HG03442 (cell line): ENCODE data around the gene YPEL1.

Experiments used
- ATAC-seq: cut with Tn5 transposase; IDR thresholded peaks from one replicate; pipeline ENCODE4 v1.9.1; 2021; ENCODE audit warnings: mild to moderate bottlenecking, moderate library complexity; ENCODE audit not compliant: unreplicated experiment

Gene YPEL1

DNA sequence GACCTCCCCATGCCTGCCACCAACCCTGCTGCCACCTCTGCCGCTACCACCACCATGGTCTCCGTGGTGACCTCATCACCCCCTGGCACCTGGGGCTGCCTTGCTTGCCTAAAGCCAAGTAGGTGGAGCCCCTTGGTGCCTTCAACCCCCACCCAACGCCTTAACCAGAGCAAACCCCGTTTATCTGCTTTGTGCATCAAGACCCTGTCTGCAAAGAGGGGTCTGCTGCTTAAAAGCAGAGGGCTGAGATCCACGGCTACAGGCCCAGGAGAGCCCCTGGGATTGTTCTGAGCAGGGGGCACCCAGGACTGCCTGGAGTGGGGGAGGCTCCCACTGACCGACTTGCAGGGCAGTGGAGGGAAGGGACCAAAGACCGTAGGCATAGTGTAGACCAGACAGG, 74.7 kb downstream of the YPEL1 start:
- ATAC-seq, result no peak

DNA sequence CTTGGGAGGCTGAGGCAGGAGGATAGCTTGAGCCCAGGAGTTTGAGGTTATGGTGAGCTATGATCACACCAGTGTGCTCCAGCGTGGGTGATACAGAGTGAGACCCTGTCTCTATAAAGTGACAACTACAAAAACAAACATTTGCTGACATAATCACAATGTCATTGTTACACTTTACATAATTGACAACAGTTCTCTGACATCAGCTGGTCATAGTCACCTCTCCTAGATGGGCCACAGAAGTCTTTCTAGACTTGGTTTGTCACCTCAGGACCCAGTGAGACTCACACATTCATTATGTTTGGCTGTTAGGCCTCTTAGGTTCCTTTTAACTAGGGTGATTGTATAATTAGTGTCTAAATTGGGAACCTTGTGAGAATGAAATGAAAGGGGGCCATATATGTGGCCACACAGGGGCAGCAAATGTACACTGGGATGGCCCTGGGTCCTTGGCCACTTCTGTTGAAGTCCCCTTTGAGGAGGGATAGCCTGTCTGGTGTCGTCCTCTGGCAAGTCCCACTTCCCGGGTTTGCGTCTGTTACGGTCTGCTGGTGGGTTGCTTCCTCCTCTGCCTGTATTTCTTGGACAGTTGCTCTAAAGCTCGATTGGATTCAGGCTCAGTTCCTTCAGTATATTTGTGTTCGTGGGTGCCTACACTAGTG, 75.6 kb downstream of the YPEL1 start:
- ATAC-seq, result no peak

DNA sequence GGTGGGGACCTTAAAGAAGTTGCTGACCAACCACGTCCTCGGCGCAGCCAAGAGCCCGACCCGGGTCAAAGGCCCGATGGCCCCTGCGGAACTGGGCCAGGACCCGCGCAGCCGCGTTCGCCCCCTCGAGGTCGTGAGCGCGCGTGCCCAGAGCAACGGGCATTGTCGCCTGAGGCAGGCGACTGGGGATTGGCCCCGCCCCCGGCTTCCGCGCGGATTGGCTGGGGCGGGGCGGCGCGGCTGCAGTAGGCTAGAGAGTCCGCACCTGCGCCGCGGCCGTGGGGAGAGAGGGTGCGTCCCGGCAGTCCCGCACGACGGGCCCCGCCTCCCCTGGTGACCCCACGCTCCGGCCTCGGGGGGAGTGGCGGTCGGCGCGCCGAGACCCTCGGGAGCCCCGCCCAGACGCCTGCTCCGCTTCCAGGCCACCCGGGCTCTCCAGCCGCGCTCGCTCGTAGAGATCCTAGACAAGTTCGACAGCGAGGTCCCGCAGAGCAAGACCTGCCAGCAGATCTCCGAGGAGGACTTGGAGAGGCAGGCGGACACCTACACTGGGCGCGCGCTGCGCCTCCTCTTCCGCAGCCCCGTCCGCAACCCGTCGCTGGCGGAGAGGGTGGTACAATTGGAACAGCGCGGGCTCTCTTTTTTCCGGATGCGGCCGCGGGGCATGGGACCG, 78.1 kb downstream of the YPEL1 start:
- peak; percentile 68 for ATAC-seq

DNA sequence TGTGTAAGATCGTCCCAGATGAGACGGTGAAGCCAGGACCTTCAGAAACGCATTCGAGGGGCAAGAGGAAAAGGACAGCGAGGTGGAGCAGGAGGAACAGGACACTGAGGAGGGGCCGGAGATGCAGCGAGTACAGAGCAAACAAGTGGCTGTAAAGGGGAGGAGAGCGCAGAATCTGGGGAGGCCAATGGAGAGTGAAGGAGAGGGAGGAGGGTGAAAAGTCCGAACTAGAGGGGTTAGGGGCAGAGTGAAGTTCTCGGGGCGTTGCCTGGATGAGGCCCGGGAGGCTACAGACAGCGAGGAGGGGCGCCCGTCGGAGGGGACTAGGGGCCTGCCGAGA, 78.6 kb downstream of the YPEL1 start:
- ATAC-seq, result no peak

DNA sequence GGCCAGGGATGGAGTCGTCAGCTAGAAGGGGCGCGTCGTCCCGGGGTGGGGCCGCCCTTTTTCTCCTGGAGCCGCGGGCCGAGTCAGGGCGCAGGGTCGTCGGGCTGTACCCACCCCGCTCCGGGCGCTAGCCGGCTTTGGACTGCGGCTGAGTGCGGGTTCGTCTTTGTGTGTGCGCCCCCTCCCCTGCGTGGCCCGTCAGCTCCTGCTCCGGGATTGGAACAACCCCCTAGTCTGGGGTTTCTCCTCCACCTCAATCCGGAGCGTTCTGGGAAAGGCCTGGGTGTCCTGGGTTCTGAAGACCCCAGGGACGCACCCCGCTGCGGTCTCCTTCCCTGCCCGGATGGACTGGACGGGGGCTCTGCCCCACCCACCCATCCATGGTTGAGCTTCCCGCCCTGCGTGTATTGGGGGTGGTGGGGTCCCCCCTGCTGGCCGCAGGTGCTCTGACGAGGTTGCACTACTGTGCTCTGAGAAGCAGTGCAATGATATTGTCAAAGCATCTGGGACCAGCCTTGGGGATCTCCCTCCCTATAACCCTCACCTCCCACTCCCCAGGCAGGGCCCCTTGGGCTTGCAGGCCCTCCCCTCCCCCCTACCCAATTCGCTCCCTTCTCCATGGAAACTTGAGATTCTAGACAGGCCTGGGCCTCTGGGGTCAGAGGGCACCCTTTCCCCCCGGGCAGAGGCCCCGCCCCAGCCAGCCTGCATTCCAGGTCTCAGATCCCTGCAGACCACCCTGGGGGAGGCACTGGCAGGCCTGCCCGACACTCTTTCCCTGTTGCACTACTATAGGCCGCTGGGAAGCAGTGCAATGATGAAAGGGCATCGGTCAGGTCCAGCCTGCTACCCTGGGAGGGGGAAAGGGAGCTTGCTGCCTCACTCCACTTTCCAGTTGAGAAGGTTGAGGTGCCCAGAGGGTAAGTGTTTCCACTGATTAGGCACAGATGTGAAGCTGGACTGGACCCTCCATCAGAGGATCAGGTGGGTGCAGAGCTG, 82.7 kb downstream of the YPEL1 start:
- ATAC-seq, result no peak

DNA sequence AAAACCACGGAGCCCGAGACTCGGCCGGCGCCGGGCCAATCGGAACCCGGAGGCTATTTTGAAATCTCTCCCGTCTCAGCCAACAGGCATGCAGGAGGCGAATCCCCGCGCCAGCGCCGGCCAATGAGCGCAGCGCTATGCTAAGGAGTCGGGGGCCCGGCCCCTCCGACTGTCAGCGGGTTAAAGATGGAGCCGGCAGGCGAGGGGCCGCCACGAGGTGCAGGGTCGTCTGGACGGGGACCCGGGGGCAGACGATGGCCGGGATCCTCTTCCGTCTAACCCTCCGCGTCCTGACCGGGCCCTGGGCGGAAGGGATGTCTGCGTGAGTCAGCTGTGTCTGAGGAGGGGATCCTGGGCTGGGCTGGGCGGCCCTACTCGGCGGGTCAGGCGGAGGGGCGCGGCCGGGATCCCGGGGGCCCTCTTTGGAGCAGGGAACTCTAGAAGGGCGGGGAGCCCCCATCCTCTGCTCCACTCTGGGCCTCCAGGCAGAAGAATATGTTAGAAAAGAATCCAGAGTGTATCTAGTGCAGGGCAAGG, 83.5 kb downstream of the YPEL1 start:
- peak; percentile 73 for ATAC-seq

DNA sequence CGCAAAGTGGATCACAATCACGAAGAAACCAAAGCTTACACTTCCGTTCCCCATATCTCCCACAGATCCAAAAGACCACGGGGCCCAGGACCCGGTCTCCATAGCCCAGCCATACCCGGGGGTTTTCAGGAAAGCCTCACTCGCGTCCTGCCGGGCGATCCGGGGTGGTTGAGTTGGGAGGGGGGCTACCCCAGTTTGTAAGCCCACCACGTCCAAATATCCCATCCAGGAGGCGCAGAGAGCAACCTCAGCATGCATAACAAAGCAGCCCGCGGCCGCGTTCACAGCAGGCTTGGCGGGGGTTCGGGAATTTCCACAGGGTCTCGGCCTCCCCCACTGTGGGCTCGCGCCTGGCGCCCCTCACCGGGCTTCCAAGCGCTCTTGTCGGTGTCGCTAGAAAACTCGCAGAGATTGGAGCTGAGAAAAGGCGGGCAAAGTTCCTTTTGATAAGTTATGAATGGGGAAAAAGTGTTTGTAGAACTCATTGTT, 84.0 kb downstream of the YPEL1 start:
- ATAC-seq, result peak; percentile 27

DNA sequence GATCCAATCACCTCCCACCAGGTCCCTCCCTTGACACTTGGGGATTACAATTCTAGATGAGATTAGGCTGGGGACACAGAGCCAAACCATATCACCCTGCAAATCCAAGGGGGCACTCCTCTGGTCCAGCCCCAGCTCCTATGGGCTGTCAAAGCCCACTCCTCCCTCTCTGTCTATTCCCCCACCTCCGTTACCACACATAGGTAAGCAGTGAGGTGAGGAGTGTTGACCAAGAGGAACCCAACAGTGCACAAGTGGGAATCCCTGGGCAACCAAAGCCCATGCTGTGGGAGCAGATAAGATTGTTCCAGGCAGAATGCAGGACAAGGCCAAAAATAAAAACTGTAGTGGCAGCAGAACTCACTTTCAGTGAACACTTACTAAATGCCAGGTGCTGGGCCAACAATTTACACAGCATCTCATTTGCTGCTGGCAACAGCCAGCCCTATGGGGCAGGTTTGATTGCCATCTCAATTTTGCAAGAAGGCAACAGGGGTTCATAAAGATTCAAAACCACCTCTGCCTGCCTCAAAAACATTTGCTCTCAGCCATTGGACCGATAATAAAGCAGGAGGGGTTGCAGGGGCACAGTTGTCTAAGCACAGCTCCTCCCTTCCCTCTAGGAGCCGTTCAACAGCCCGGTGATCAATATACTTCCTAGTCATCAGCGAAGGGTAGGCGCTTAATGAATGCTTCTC, 84.6 kb downstream of the YPEL1 start:
- no peak for ATAC-seq

DNA sequence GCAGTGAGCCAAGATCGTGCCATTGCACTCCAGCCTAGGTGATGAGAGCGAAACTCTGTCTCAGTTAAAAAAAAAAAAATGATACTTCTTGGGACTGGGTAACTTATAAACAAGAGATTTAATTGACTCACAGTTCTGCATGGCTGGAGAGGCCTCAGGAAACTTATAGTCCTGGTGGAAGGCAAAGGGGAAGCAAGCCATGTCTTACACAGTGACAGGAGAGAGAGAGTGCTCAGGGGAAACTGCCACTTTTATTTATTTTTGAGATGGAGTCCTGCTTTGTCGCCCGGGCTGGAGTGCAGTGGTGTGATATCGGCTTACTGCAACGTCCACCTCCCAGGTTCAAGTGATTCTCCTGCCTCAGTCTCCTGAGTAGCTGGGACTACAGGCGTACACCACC, 85.3 kb downstream of the YPEL1 start:
- ATAC-seq, result no peak
